GM23338 (cell line): ENCODE data around the gene USP36. TPM values are rescaled to one million over a fixed set of nuclear protein-coding genes. Genes with fewer than 3 reads are reported as not detected.

ENCODE experiments used
- ATAC-seq: fragments of 200-7000 bp; cut with Tn5 transposase; 3 replicates; pipeline ENCODE4 v1.9.1; 2020
- DNase-seq: peaks from one replicate; pipeline ENCODE4 v3.0.0-alpha.2; 2015; ENCODE audit warnings: low spot score
- H2AFZ ChIP-seq: fragments of 200-600 bp; sonication (generic); 2 replicates; pipeline ENCODE4 v1.8.0; 2016; ENCODE audit warnings: antibody characterized with exemption, mild to moderate bottlenecking, moderate library complexity
- H3F3A ChIP-seq: fragments of 200-600 bp; sonication (generic); replicated peaks from 2 replicates; pipeline ENCODE4 v1.8.0; 2017; ENCODE audit warnings: antibody characterized with exemption, mixed run types, low read depth
- H3K27ac ChIP-seq: fragments of 200-600 bp; sonication (generic); 2 replicates; pipeline ENCODE4 v1.6.1; 2016; ENCODE audit warnings: low read depth
- H3K27me3 ChIP-seq: fragments of 200-600 bp; sonication (generic); 2 replicates; pipeline ENCODE4 v1.8.0; 2016; ENCODE audit warnings: mild to moderate bottlenecking, mixed run types, moderate library complexity; ENCODE audit not compliant: insufficient read depth
- H3K36me3 ChIP-seq: fragments of 200-600 bp; sonication (generic); 2 replicates; pipeline ENCODE4 v1.8.0; 2016; ENCODE audit warnings: mild to moderate bottlenecking; ENCODE audit not compliant: insufficient read depth
- H3K4me1 ChIP-seq: fragments of 200-600 bp; sonication (generic); 2 replicates; pipeline ENCODE4 v1.8.0; 2016; ENCODE audit warnings: mild to moderate bottlenecking, moderate library complexity; ENCODE audit not compliant: insufficient read depth
- H3K4me2 ChIP-seq: fragments of 200-600 bp; sonication (generic); 2 replicates; pipeline ENCODE4 v1.7.1; 2017; ENCODE audit warnings: mixed run types
- H3K4me3 ChIP-seq: fragments of 200-600 bp; sonication (generic); 2 replicates; pipeline ENCODE4 v1.6.1; 2016; ENCODE audit warnings: mixed run types
- H3K79me2 ChIP-seq: fragments of 200-600 bp; sonication (generic); replicated peaks from 2 replicates; pipeline ENCODE4 v1.8.0; 2017; ENCODE audit warnings: mild to moderate bottlenecking; ENCODE audit not compliant: insufficient read depth
- H3K9me2 ChIP-seq: fragments of 200-600 bp; sonication (generic); 2 replicates; pipeline ENCODE4 v1.8.0; 2017; ENCODE audit not compliant: insufficient read depth
- H4K20me1 ChIP-seq: fragments of 200-600 bp; sonication (generic); replicated peaks from 2 replicates; pipeline ENCODE4 v1.8.0; 2017; ENCODE audit warnings: mild to moderate bottlenecking; ENCODE audit not compliant: insufficient read depth
- H3K27ac Mint-ChIP-seq: 2 replicates; pipeline ENCODE4 v1.8.0; 2020; ENCODE audit warnings: inconsistent platforms, mild to moderate bottlenecking, moderate library complexity, mixed read lengths
- H3K27me3 Mint-ChIP-seq: 3 replicates; pipeline ENCODE4 v1.8.0; 2022; ENCODE audit warnings: low read depth, mild to moderate bottlenecking, moderate library complexity, mixed read lengths, inconsistent platforms; ENCODE audit not compliant: insufficient read depth, poor library complexity
- H3K36me3 Mint-ChIP-seq: 3 replicates; pipeline ENCODE4 v1.8.0; 2021; ENCODE audit warnings: low read depth, mild to moderate bottlenecking, inconsistent platforms, moderate library complexity, mixed read lengths
- H3K4me1 Mint-ChIP-seq: 3 replicates; pipeline ENCODE4 v1.8.0; 2020; ENCODE audit warnings: mild to moderate bottlenecking, inconsistent platforms, mixed read lengths
- H3K4me3 Mint-ChIP-seq: 3 replicates; pipeline ENCODE4 v1.8.0; 2021; ENCODE audit warnings: moderate library complexity, mild to moderate bottlenecking, inconsistent platforms, mixed read lengths
- H3K9me3 Mint-ChIP-seq: 3 replicates; pipeline ENCODE4 v1.8.0; 2020; ENCODE audit warnings: moderate library complexity, mild to moderate bottlenecking, inconsistent platforms, mixed read lengths
- CREB1 ChIP-seq: fragments of 250-450 bp; sonication (Bioruptor Pico); IDR thresholded peaks from 2 replicates; pipeline ENCODE4 v1.5.0; 2020; ENCODE audit warnings: low read depth, mild to moderate bottlenecking, moderate library complexity
- CTCF ChIP-seq, 2 experiments: fragments of 200-600 bp in 1 of 2; sonication (generic) in 1 of 2; conservative IDR thresholded peaks; 2 replicates each; pipeline versions ENCODE4 v1.5.1 to v1.6.1; 2016 to 2017; ENCODE audit warnings: antibody characterized with exemption in 2 of 2, low read depth in 2 of 2, mild to moderate bottlenecking in 2 of 2, moderate library complexity in 1 of 2
- ETS1 ChIP-seq: IDR thresholded peaks from 2 replicates; pipeline ENCODE4 v1.6.1; 2016; ENCODE audit warnings: antibody characterized with exemption
- EZH2 ChIP-seq: fragments of 200-600 bp; sonication (generic); IDR thresholded peaks from one replicate; pipeline ENCODE4 v1.8.0; 2017; ENCODE audit warnings: antibody characterized with exemption, mild to moderate bottlenecking, low read depth; ENCODE audit not compliant: unreplicated experiment
- EZH2phosphoT487 ChIP-seq: fragments of 200-600 bp; sonication (generic); IDR thresholded peaks from one replicate; pipeline ENCODE4 v1.8.1; 2018; ENCODE audit warnings: antibody characterized with exemption; ENCODE audit not compliant: unreplicated experiment
- NANOG ChIP-seq: IDR thresholded peaks from 2 replicates; pipeline ENCODE4 v1.6.1; 2016; ENCODE audit warnings: antibody characterized with exemption, borderline replicate concordance
- POLR2AphosphoS5 ChIP-seq: IDR thresholded peaks from 2 replicates; pipeline ENCODE4 v1.6.1; 2016; ENCODE audit warnings: antibody characterized with exemption, low read depth
- REST ChIP-seq: IDR thresholded peaks from one replicate; pipeline ENCODE4 v1.6.1; 2018; ENCODE audit warnings: antibody characterized with exemption; ENCODE audit not compliant: unreplicated experiment
- STAT1 ChIP-seq: IDR thresholded peaks from one replicate; pipeline ENCODE4 v1.6.1; 2016; ENCODE audit warnings: antibody characterized with exemption; ENCODE audit not compliant: unreplicated experiment
- ZNF114 ChIP-seq: fragments of 250-450 bp; sonication (Bioruptor Pico); IDR thresholded peaks from 2 replicates; pipeline ENCODE4 v1.5.0; 2020; ENCODE audit warnings: mild to moderate bottlenecking, moderate library complexity
- ZNF331 ChIP-seq: fragments of 250-450 bp; sonication (Bioruptor Pico); IDR thresholded peaks from 2 replicates; pipeline ENCODE4 v1.5.0; 2020; ENCODE audit warnings: low read depth, mild to moderate bottlenecking, moderate library complexity
- ZNF462 ChIP-seq: fragments of 250-450 bp; sonication (Bioruptor Pico); IDR thresholded peaks from 2 replicates; pipeline ENCODE4 v1.5.0; 2020; ENCODE audit warnings: mild to moderate bottlenecking, moderate library complexity
- polyA plus RNA-seq: library from polyadenylated mRNA; unstranded; fragments of >200 nt; fragmentation: Nextera tagmentation; extraction: Ambion mirVana; gene quantifications from 2 replicates; pipeline ENCODE4 v1.2.1, GENCODE V29; 2016
- total RNA-seq: library from RNA; depleted of rRNA; stranded (reverse); fragments of >200 nt; shearing (Covaris generic); gene quantifications from 2 replicates; pipeline ENCODE4 v1.2.3, GENCODE V29; 2014

The USP36 gene
- total and polyA plus RNA-seq, 2 experiments from 2014 or later = 36.2 to 55.5 TPM

- TF ChIP-seq ZNF114 (CRISPR knock-in tag) (no peak), NANOG (no peak), EZH2 (no peak), POLR2AphosphoS5 (no peak), EZH2phosphoT487 (no peak)
These were observed 44.1 kb downstream of the USP36 start (continued) for GRCh38 chr17:78796517-78796900.

GRCh38 chr17:78795861-78796516, 44.6 kb downstream of the USP36 start:
- H3F3A ChIP-seq = no peaks in the 10 kb centered on the region
- H3K4me2 ChIP-seq = no peak overlapping the region
- Mint-ChIP-seq H3K36me3 (peaks cover 71% of the 10 kb centered on the region), H3K4me1 (peaks cover 3% of the 10 kb centered on the region; the same call in 2 of the 3 replicates), H3K27ac (no peak overlapping the region), H3K4me3 (no peak overlapping the region), H3K27me3 (peaks cover 6% of the 10 kb centered on the region), H3K9me3 (no peaks in the 10 kb centered on the region)
- H3K9me2 ChIP-seq = no peaks in the 10 kb centered on the region
- H3K4me1 ChIP-seq = no peaks in the 10 kb centered on the region
- no peak overlapping the region for H3K4me3 ChIP-seq
- no peak for DNase-seq
- H4K20me1 ChIP-seq = no peaks in the 10 kb centered on the region; the same call in 1 of the 2 replicates
- peaks cover 23% of the 10 kb centered on the region; the same call in 1 of the 2 replicates for H3K36me3 ChIP-seq
- H3K79me2 ChIP-seq = no peaks in the 10 kb centered on the region
- H3K27ac ChIP-seq = no peak overlapping the region
- H3K27me3 ChIP-seq = no peaks in the 10 kb centered on the region
- H2AFZ ChIP-seq = no peak overlapping the region
- ATAC-seq = no peak
- no peak for TF ChIP-seq NANOG
- TF ChIP-seq EZH2 = no peak
- no peak for TF ChIP-seq CREB1 (CRISPR knock-in tag)
- TF ChIP-seq POLR2AphosphoS5 = no peak
- no peak for TF ChIP-seq ETS1
- TF ChIP-seq ZNF331 (CRISPR knock-in tag) = no peak
- TF ChIP-seq EZH2phosphoT487 = no peak
- TF ChIP-seq CTCF (conservative IDR thresholded peaks at IDR 0.05; ENCODE audit: low read depth in 2 of 2) = no peak
- TF ChIP-seq STAT1 = no peak
- TF ChIP-seq ZNF462 (CRISPR knock-in tag) = no peak
- no peak for TF ChIP-seq REST
